Measurements from ENCODE around the gene AIRE.

DNA sequence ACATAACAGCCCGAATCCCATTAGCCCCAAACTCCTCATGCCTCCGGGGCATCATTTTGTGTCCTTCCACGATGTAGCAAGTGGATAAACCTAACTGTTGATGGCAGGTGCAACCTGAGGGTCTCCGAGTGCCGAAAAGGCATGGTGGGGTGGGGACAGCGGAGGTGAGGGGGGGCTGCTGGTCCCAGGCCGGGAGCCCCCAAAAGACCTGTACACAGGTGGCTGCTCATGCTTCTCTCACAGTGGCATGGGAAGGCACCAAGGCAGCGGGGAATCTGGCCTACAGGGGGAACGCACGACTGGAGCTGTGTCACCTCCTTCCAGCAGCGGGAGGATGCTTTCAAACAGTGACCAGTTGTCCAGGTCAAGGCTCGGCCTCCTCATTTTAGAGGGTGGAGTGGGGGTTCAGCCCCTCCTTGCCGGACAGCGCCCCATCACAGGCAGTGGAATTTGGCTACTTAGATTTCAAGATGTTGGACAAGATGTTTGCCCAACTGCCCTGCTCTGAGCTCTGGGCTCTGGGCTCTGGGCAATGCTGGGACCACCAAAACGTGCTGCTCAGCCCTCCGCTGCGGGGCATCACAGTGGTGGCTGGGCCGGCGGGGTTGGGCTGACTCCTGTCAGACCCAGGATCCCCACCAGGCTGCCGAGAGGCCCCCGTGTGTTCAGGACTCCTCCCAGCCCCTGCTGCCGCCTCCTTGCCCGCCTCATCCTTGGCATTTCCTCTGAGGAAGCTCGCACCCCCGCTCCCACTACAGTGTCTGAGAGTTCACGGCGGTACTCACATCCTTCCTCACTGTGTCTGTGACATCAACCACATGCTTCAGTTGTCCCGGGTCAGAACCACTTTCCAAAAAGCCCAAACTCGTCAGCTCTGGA is 31.6 kb upstream of the AIRE start:
- TF ChIP-seq, protein P1, sequence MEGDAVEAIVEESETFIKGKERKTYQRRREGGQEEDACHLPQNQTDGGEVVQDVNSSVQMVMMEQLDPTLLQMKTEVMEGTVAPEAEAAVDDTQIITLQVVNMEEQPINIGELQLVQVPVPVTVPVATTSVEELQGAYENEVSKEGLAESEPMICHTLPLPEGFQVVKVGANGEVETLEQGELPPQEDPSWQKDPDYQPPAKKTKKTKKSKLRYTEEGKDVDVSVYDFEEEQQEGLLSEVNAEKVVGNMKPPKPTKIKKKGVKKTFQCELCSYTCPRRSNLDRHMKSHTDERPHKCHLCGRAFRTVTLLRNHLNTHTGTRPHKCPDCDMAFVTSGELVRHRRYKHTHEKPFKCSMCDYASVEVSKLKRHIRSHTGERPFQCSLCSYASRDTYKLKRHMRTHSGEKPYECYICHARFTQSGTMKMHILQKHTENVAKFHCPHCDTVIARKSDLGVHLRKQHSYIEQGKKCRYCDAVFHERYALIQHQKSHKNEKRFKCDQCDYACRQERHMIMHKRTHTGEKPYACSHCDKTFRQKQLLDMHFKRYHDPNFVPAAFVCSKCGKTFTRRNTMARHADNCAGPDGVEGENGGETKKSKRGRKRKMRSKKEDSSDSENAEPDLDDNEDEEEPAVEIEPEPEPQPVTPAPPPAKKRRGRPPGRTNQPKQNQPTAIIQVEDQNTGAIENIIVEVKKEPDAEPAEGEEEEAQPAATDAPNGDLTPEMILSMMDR (IDR thresholded peaks at IDR 0.05): no peak
- TF ChIP-seq SP1 (CRISPR knock-in tag; conservative IDR thresholded peaks at IDR 0.05) (no peak), IRF2 (CRISPR knock-in tag; IDR thresholded peaks at IDR 0.05; ENCODE audit: borderline replicate concordance, low read depth) (no peak), PRRX2 (CRISPR knock-in tag; IDR thresholded peaks at IDR 0.05) (no peak), ZBTB21 (CRISPR knock-in tag; IDR thresholded peaks at IDR 0.05; ENCODE audit: borderline replicate concordance) (no peak), ZNF121 (CRISPR knock-in tag; IDR thresholded peaks at IDR 0.05) (no peak), TP53 (CRISPR knock-in tag; IDR thresholded peaks at IDR 0.05) (no peak), ZNF416 (CRISPR knock-in tag; IDR thresholded peaks at IDR 0.05) (no peak), NR2C2 (CRISPR knock-in tag; IDR thresholded peaks at IDR 0.05) (no peak), ETV6 (CRISPR knock-in tag; IDR thresholded peaks at IDR 0.05) (no peak), SMAD3 (CRISPR knock-in tag; IDR thresholded peaks at IDR 0.05; ENCODE audit: borderline replicate concordance) (no peak)
- TF ChIP-seq, protein P2, sequence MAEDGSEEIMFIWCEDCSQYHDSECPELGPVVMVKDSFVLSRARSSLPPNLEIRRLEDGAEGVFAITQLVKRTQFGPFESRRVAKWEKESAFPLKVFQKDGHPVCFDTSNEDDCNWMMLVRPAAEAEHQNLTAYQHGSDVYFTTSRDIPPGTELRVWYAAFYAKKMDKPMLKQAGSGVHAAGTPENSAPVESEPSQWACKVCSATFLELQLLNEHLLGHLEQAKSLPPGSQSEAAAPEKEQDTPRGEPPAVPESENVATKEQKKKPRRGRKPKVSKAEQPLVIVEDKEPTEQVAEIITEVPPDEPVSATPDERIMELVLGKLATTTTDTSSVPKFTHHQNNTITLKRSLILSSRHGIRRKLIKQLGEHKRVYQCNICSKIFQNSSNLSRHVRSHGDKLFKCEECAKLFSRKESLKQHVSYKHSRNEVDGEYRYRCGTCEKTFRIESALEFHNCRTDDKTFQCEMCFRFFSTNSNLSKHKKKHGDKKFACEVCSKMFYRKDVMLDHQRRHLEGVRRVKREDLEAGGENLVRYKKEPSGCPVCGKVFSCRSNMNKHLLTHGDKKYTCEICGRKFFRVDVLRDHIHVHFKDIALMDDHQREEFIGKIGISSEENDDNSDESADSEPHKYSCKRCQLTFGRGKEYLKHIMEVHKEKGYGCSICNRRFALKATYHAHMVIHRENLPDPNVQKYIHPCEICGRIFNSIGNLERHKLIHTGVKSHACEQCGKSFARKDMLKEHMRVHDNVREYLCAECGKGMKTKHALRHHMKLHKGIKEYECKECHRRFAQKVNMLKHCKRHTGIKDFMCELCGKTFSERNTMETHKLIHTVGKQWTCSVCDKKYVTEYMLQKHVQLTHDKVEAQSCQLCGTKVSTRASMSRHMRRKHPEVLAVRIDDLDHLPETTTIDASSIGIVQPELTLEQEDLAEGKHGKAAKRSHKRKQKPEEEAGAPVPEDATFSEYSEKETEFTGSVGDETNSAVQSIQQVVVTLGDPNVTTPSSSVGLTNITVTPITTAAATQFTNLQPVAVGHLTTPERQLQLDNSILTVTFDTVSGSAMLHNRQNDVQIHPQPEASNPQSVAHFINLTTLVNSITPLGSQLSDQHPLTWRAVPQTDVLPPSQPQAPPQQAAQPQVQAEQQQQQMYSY (CRISPR knock-in tag; IDR thresholded peaks at IDR 0.05): no peak
- TF ChIP-seq, protein P3, sequence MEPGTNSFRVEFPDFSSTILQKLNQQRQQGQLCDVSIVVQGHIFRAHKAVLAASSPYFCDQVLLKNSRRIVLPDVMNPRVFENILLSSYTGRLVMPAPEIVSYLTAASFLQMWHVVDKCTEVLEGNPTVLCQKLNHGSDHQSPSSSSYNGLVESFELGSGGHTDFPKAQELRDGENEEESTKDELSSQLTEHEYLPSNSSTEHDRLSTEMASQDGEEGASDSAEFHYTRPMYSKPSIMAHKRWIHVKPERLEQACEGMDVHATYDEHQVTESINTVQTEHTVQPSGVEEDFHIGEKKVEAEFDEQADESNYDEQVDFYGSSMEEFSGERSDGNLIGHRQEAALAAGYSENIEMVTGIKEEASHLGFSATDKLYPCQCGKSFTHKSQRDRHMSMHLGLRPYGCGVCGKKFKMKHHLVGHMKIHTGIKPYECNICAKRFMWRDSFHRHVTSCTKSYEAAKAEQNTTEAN (CRISPR knock-in tag; IDR thresholded peaks at IDR 0.05): no peak
